Measurements from ENCODE around the gene ATP13A3.

DNA sequence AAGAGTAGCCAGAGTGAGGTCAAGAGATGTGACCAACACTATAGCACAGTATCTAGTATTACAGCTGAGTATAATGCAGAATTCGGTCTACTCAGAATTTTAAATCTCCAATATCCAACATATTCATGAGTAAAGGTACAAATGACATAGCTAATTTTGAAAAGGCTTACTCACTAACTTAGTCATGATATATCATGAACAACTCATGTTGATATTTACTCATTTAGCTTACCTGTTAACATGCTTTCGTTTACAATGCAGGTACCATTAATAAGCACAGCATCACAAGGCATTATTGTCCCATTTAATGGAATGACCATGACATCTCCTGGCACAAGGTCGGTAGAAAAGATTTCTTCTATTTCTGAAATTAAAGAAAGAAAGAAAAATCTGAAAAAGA lies 36.9 kb downstream of the ATP13A3 start:
- no peak for TF ChIP-seq CTCF (IDR thresholded peaks at IDR 0.05 in 8 of 11, conservative IDR thresholded peaks at IDR 0.05 in 3 of 11)
- no peak for TF ChIP-seq POLR2A (IDR thresholded peaks at IDR 0.05)
- no peak for TF ChIP-seq POLR2AphosphoS5 (IDR thresholded peaks at IDR 0.05)

Measured in spleen (tissue), 7 donors.